PC-3 (cell line): ENCODE results near the gene TRPV5.

Experiments used
- EZH2 ChIP-seq: fragments of 300-600 bp; sonication (generic); IDR thresholded peaks from one replicate; pipeline ENCODE4 v1.6.1; 2017; ENCODE audit warnings: antibody characterized with exemption, mild to moderate bottlenecking, low read length; ENCODE audit not compliant: unreplicated experiment
- EZH2phosphoT487 ChIP-seq: fragments of 300-600 bp; sonication (generic); IDR thresholded peaks from 2 replicates; pipeline ENCODE4 v1.6.1; 2018; ENCODE audit warnings: mild to moderate bottlenecking, antibody characterized with exemption, low read length, borderline replicate concordance
- TF ChIP-seq, protein P1 (sequence below): fragments of 300-600 bp; sonication (generic); conservative IDR thresholded peaks from 2 replicates; pipeline ENCODE4 v1.5.1; 2017; ENCODE audit warnings: antibody characterized with exemption, low read depth, mild to moderate bottlenecking, low read length

DNA sequence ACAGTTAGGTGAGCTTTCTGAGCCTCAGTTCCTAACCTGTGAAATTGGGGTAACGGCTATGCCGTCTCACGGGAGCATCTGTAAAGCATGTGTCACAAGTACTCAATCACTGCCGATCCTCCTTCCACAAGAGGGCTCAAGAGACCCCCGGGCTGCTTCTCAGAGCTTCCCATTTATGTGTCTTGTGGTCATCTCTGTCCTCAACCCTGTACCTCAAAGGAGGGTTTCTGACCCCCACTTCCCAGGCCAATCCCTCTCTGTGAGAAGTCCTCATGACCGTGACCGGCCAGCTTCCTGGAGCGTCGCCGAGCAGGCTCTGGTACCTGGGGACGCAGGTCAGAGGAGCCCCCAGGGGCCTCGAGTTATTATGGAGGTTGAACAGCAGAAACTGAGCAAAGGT lies 510 bp upstream of the TRPV5 start:
- TF ChIP-seq, protein P1, sequence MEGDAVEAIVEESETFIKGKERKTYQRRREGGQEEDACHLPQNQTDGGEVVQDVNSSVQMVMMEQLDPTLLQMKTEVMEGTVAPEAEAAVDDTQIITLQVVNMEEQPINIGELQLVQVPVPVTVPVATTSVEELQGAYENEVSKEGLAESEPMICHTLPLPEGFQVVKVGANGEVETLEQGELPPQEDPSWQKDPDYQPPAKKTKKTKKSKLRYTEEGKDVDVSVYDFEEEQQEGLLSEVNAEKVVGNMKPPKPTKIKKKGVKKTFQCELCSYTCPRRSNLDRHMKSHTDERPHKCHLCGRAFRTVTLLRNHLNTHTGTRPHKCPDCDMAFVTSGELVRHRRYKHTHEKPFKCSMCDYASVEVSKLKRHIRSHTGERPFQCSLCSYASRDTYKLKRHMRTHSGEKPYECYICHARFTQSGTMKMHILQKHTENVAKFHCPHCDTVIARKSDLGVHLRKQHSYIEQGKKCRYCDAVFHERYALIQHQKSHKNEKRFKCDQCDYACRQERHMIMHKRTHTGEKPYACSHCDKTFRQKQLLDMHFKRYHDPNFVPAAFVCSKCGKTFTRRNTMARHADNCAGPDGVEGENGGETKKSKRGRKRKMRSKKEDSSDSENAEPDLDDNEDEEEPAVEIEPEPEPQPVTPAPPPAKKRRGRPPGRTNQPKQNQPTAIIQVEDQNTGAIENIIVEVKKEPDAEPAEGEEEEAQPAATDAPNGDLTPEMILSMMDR = no peak
- TF ChIP-seq EZH2 (no peak), EZH2phosphoT487 (no peak)
